ENCODE results near the gene TRDMT1.

Gene TRDMT1

DNA sequence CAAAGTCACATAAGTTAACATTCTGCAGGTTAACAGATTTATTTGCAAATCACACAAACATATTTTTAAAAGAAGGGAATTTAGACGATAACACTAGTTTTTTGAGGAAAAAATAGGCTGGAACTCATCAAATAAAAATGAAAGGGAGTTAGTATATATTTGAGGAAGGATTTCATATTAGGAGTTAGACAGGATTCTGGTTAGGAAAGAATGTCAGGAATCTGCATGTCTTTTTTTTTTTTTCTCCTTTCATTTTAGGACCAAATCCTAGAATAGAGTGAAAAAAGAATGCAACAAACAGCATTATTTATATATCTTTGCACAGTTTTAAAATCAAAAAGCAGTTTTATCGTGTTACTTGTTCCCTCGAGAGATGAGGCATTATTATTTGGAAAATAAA, 8.9 kb upstream of the TRDMT1 start:
- peak overlapping the region; percentile 2; the same call in 1 of the 2 replicates for H3K4me3 ChIP-seq (ENCODE audit: low read depth, low read length)
- TF ChIP-seq, protein P1, sequence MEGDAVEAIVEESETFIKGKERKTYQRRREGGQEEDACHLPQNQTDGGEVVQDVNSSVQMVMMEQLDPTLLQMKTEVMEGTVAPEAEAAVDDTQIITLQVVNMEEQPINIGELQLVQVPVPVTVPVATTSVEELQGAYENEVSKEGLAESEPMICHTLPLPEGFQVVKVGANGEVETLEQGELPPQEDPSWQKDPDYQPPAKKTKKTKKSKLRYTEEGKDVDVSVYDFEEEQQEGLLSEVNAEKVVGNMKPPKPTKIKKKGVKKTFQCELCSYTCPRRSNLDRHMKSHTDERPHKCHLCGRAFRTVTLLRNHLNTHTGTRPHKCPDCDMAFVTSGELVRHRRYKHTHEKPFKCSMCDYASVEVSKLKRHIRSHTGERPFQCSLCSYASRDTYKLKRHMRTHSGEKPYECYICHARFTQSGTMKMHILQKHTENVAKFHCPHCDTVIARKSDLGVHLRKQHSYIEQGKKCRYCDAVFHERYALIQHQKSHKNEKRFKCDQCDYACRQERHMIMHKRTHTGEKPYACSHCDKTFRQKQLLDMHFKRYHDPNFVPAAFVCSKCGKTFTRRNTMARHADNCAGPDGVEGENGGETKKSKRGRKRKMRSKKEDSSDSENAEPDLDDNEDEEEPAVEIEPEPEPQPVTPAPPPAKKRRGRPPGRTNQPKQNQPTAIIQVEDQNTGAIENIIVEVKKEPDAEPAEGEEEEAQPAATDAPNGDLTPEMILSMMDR (IDR thresholded peaks at IDR 0.05; ENCODE audit: low read depth, low read length), result no peak

DNA sequence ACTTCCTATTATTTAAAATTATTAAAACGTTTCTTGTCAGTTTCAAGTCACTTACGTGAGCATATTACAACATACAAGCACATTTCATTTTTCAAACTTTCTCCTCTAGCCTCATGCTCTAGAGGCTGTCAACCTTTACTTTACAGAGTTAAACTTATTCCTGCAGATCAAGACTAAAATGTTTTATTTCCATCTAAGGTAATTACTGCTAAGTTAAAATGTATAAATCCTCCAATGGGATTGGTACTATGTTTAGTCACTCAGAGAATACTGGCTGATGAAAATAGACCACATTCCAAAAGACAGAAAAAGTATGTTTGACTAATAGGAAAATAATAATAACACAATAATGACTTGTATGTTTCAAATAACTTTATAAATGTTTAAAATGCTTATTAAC, 8.4 kb upstream of the TRDMT1 start:
- TF ChIP-seq, protein P1 (IDR thresholded peaks at IDR 0.05; ENCODE audit: low read depth, low read length), result no peak
- peak overlapping the region; percentile 2; the same call in 1 of the 2 replicates for H3K4me3 ChIP-seq (ENCODE audit: low read depth, low read length)

- H3K4me3 ChIP-seq (ENCODE audit: low read depth, low read length), result no peak overlapping the region
- TF ChIP-seq, protein P1 (IDR thresholded peaks at IDR 0.05; ENCODE audit: low read depth, low read length), result no peak
Observed at GRCh38 chr10:17209302-17209701, 7.8 kb upstream of the TRDMT1 start.

DNA sequence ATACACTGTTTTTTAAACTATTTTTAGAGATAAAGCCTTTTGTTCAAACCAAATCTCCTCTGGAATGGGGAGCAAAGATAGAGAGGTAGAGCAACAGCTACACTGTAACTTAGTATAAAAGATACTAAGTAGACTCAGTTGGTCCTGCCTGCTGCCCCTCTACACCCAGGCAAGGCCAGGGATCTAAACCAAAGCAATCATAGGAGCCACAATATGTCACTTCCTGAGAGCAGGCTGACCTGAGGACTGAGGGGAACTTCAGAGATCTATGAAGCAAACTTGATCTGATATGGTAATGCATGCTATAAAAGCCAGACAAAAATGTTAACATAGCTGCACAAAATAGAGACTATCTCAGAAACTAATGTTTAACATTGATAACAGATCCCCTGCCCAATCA, 7.0 kb upstream of the TRDMT1 start:
- no peak overlapping the region for H3K4me3 ChIP-seq (ENCODE audit: low read depth, low read length)
- TF ChIP-seq, protein P1 (IDR thresholded peaks at IDR 0.05; ENCODE audit: low read depth, low read length), result no peak

GRCh38 chr10:17206210-17206709, 4.8 kb upstream of the TRDMT1 start:
- TF ChIP-seq, protein P1 (IDR thresholded peaks at IDR 0.05; ENCODE audit: low read depth, low read length), result no peak
- H3K4me3 ChIP-seq (ENCODE audit: low read depth, low read length), result no peak overlapping the region

DNA sequence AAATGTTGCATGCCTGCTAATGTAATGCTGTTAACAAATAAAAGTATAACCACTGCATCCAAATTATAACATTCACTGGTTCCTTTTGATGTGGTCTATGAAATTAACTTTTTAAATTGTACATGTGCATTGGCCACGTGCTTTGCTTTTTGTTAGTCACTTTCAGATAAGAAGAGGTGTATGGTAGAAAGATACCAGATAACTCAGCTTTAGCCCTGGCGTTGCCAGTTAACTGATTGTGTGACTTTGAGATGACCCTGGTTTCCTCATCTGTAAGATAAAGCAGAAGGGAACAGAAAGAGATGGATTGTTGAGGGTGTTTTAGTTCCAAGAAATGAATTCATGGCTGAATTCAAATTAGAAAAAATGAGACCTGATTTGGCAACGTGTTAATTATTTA, 1.9 kb upstream of the TRDMT1 start:
- TF ChIP-seq, protein P1 (IDR thresholded peaks at IDR 0.05; ENCODE audit: low read depth, low read length), result no peak

DNA sequence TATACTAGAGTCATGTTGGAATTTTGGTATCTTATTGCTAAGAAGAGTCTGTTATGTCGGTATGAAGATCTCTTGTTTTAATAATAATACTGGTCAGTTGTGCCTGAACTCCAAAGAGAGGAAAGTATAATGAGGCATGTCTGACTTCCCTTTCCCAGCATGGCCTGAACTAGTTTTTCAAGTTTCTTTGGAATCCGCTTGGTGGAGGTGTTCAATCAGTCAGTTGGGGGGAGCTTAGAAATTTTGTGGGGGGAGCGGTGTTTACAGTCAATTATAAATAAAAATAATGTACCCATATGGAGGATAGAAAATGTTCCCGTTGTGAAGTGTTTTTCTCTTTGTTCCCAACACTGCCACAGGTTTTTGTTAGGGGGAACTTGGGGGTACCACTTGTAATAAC, 1.5 kb upstream of the TRDMT1 start:
- H3K4me3 ChIP-seq (ENCODE audit: low read depth, low read length), result no peak overlapping the region
- TF ChIP-seq, protein P1 (IDR thresholded peaks at IDR 0.05; ENCODE audit: low read depth, low read length), result no peak

More for the DNA sequence above, 1.9 kb upstream of the TRDMT1 start:
- no peak overlapping the region for H3K4me3 ChIP-seq (ENCODE audit: low read depth, low read length)

Data from WI38 (cell line).